ENCODE data around the gene TTPAL. TPM values are rescaled to one million over a fixed set of nuclear protein-coding genes. Genes with fewer than 3 reads are reported as not detected.

The TTPAL gene
- total and polyA plus RNA-seq, 10 of the 15 experiments (the other 5 are each of a cell fraction or from before 2014, with no cell fraction given) = 4.0 to 24.0 (median 9.3) TPM

DNA sequence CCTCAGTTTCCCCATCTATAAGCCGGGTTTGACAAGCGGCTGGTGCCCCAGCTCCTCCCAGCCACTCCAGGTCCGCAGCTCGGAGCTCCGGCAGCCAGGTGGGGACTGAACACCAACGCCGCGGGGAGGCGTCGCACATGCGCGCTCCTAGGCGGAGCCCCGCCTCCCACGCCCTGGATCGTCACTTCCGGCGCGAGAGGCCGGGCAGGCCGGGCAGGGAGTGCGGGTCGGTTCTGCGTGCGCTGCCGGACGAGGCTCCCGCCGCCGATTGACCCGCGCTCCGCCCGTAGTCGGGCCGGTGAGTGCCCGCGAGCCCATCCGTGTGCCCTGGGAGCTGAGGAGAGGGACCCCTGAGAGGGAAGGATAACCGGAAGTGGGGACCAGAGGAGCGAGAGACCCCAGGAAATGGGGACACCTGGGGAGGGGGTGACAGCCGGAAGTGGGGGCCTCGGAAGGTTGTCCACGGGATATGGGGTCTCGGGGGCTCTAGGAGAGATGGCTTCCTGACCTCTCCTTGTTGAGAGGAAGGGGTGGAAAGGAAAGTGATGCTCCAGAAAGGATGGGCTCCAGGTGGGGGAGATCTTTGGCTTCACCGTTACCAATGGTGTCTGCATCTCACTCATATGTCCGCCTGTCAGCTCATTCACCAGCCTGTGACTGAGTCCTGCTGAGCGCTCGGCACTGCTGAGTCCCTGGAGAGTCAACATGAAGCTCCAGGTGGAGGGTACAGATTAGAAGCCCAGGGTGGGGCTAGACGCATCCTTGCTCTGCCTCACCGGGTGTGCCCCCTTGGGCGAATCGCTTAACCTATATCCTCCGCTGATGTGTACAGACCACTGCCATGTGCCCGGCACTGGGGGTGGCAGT is at the start of gene TTPAL (continued):
- TF ChIP-seq, protein P1, sequence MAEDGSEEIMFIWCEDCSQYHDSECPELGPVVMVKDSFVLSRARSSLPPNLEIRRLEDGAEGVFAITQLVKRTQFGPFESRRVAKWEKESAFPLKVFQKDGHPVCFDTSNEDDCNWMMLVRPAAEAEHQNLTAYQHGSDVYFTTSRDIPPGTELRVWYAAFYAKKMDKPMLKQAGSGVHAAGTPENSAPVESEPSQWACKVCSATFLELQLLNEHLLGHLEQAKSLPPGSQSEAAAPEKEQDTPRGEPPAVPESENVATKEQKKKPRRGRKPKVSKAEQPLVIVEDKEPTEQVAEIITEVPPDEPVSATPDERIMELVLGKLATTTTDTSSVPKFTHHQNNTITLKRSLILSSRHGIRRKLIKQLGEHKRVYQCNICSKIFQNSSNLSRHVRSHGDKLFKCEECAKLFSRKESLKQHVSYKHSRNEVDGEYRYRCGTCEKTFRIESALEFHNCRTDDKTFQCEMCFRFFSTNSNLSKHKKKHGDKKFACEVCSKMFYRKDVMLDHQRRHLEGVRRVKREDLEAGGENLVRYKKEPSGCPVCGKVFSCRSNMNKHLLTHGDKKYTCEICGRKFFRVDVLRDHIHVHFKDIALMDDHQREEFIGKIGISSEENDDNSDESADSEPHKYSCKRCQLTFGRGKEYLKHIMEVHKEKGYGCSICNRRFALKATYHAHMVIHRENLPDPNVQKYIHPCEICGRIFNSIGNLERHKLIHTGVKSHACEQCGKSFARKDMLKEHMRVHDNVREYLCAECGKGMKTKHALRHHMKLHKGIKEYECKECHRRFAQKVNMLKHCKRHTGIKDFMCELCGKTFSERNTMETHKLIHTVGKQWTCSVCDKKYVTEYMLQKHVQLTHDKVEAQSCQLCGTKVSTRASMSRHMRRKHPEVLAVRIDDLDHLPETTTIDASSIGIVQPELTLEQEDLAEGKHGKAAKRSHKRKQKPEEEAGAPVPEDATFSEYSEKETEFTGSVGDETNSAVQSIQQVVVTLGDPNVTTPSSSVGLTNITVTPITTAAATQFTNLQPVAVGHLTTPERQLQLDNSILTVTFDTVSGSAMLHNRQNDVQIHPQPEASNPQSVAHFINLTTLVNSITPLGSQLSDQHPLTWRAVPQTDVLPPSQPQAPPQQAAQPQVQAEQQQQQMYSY (CRISPR knock-in tag; IDR thresholded peaks at IDR 0.05) = no peak
- TF ChIP-seq, protein P2, sequence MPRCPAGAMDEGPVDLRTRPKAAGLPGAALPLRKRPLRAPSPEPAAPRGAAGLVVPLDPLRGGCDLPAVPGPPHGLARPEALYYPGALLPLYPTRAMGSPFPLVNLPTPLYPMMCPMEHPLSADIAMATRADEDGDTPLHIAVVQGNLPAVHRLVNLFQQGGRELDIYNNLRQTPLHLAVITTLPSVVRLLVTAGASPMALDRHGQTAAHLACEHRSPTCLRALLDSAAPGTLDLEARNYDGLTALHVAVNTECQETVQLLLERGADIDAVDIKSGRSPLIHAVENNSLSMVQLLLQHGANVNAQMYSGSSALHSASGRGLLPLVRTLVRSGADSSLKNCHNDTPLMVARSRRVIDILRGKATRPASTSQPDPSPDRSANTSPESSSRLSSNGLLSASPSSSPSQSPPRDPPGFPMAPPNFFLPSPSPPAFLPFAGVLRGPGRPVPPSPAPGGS (IDR thresholded peaks at IDR 0.05; ENCODE audit: borderline replicate concordance, insufficient read depth, low read depth, low read length, poor library complexity, severe bottlenecking) = peak; percentile 69
- no peak for TF ChIP-seq CHD1 (IDR thresholded peaks at IDR 0.05; ENCODE audit: low read depth, low read length)
- TF ChIP-seq, protein P3, sequence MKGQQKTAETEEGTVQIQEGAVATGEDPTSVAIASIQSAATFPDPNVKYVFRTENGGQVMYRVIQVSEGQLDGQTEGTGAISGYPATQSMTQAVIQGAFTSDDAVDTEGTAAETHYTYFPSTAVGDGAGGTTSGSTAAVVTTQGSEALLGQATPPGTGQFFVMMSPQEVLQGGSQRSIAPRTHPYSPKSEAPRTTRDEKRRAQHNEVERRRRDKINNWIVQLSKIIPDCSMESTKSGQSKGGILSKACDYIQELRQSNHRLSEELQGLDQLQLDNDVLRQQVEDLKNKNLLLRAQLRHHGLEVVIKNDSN (IDR thresholded peaks at IDR 0.05; ENCODE audit: borderline replicate concordance, extremely low read length, insufficient read depth, low read depth, low read length) = no peak
- TF ChIP-seq, protein P4, sequence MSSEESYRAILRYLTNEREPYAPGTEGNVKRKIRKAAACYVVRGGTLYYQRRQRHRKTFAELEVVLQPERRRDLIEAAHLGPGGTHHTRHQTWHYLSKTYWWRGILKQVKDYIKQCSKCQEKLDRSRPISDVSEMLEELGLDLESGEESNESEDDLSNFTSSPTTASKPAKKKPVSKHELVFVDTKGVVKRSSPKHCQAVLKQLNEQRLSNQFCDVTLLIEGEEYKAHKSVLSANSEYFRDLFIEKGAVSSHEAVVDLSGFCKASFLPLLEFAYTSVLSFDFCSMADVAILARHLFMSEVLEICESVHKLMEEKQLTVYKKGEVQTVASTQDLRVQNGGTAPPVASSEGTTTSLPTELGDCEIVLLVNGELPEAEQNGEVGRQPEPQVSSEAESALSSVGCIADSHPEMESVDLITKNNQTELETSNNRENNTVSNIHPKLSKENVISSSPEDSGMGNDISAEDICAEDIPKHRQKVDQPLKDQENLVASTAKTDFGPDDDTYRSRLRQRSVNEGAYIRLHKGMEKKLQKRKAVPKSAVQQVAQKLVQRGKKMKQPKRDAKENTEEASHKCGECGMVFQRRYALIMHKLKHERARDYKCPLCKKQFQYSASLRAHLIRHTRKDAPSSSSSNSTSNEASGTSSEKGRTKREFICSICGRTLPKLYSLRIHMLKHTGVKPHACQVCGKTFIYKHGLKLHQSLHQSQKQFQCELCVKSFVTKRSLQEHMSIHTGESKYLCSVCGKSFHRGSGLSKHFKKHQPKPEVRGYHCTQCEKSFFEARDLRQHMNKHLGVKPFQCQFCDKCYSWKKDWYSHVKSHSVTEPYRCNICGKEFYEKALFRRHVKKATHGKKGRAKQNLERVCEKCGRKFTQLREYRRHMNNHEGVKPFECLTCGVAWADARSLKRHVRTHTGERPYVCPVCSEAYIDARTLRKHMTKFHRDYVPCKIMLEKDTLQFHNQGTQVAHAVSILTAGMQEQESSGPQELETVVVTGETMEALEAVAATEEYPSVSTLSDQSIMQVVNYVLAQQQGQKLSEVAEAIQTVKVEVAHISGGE (CRISPR knock-in tag; IDR thresholded peaks at IDR 0.05) = peak; percentile 61

Measured in GM12878 (cell line).